ENCODE data around the gene MACO1.
A peak's percentile ranks its signal among the peaks of the same experiment; 100 is the strongest.
"Not testable (repeated sequence)": the region's sequence is repeated elsewhere in the genome, so short reads cannot be mapped to it uniquely, and the experiment has no call there.

The MACO1 gene

DNA sequence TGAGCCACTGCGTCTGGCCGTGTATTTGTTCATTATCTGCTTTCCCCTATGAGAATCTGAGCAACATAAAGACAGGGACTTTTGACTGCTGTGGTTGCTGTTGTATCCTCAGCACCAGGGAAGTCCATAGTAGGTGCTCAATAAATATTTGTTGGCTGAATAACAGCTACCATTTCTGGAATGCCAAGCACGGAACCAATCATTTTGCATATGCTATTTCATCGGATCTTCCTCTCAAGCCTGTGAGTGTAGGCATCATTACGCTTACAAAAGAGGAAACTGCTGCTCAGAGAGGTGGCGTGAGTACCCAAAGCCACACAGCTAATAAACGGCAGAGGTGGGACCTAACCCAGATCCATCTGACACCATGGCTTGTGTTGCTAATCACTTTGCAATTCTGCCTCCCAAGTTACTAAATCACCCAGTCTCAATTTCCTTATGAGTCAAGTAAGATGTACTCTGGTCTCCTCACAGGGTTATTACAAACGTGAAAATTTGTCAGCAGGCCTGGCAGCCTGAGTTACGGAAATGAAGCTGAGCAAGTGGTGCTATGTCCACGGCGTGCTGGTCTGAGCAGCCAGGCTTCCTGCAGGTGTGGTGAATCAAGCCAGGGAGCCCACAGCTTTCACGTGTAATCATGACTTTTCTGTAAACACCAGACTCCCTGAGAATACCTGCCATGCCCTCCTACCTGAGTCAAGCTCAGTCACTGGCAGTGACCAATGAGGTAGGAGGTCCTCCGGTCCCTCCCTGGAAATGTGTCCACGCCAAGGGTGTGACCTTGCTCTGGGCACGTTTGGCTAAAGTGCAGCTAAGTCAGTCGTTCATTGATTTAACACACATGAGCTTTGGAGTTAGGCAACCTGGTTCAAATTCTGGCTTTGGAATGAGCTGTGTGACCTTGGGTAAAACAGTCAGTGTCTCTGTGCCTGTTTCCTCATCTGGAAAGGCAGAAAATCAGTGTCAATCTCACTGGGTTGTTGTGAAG is 5.3 kb upstream of the MACO1 start:
- DNase-seq = peak; percentile 48

GRCh38 chr1:25427696-25428095 is 3.0 kb upstream of the MACO1 start:
- no peak for DNase-seq

DNA sequence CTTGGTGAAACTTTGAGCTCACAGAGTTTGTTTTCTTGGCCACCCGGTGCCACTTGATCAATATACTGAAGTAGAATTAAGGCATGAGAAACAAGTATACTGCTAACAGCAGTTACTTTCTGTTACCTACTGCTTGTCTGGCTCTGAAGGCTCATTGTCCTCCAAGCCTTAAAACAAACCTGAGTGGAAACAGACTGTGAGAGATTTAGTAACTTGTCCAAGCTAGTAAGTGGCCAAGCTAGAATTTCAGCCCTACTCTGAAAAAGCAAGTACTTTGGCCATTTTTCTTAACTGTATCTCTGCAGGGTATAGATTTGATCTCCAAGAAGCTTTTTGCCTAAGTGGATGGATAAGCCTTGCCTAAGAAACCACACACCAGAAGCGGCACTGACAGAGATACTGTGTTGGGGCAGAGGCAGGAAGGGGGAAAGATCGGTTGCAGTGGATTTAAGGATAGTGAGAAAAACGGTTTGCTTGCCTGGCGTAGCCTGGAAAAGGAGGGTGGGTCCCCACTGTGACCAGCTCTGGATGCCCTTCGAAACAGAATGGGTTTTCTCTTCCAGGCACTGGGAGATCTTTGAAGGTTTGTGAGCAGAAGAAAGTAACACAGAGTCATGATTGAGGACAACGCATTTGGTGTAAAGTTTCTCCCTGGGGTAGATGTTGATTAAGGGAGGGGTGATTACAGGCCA is 2.1 kb upstream of the MACO1 start:
- DNase-seq = no peak

- DNase-seq = no peak
These were observed 527 bp downstream of the MACO1 start for GRCh38 chr1:25430967-25431881.

- DNase-seq = no peak
These were observed 1.4 kb downstream of the MACO1 start for GRCh38 chr1:25431955-25432719.

DNA sequence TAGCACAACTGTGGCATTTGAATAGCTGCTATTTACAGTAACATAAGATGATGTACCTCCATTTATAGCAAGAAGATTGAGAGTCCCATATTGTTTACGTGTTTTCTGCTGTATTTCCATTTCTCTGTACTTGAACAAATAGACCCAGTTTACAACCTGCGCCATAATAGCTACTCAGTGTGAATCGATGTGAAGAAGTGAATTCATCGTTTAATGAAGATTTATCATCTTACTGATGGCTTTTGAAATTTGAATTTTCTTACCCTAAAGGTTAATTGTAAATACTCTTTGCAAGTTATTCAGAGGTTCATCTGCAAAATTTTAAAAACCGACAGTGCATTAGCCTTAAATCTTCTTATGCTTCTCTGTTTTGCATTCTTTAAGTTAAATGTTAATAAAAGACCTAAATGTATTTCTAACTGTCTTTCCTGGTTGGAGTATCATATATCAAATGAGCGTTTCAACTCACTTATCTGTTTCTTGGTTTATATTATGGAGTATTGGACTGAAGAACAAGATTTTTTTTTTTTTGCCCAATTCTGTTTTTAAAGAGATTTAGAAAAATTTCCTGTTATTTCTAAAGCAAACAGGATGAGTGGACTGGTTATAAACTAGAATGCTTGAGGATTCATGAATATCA is 2.2 kb downstream of the MACO1 start:
- no peak for DNase-seq

DNA sequence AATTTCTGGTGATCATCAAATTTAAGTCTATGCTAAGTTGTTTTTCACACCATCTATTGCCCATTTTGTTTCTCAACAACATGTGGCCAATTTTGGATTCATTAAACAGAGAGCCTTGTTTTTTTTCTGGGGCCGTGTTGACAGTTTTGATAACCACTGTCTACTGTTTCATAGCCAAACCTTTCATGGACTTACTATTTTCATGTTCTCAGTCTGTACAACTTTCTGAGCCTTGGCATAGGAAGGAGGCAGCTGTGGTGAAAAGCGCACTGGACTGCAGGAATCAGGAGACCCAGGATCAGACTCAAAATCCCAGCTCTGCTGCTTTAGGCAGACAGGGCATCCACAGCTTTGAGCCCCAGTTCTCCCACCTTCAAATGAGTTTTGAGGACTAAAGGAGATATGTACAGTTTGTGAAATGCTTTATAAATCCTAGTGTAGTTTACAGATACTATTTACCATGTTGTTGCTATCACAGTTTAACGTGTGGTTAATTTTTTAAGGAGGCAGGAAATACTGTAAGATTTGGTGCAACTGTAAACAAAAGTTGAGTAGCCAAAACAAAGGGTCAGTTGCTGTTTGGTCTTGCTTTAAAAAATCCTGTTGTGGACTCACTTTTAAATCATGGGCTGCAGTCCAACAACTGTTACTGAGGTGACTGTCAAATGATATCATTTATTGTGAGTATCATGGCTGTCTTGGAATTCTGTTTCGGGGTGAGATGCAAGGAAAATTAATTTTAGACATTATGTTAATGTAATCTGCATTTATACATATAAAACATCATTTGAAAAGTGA is 2.9 kb downstream of the MACO1 start:
- DNase-seq = no peak

- DNase-seq = no peak
These were observed 4.9 kb downstream of the MACO1 start for GRCh38 chr1:25435397-25436108.

GRCh38 chr1:25437672-25438071 is 7.0 kb downstream of the MACO1 start:
- DNase-seq = no peak

DNA sequence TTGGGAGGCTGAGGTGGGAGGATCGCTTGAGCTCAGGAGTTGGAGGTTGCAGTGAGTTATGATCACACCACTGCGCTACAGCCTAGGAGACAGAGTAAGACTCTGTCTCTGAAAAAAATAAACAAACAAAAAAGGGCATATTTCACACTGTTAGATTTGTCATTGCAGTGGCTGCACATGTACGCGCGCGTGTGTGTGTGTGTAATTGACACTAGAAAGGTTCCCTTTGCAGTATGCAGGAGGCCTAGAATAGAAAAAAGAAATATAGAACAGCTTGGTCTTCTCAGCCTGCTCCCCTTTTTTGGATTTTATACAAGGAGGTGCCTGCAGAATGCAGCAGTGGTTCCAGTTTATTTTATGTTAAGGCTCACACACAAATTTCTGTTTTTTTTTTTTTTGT is 8.6 kb downstream of the MACO1 start:
- DNase-seq = no peak

DNA sequence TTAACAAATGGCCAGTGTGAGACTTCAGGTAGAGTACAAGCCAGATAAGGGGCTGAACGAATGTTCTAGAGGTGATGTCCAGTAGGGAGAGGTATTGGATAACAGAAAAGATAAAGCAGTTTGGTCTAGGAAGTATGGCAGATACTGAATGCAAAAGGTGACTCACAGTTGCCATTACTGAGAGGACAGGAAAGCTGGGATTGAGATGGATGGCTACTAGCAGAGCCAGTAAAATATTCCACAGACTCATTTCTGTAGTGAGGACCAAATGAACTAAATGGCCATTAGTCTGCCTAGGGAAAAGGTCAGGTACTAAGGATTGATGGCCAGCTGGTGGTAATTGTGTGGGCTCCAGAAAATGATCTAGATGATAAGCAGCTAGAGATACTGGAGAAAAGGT is 11.5 kb downstream of the MACO1 start:
- peak; percentile 56 for DNase-seq

- DNase-seq = no peak
These were observed 12.5 kb downstream of the MACO1 start for GRCh38 chr1:25443030-25443699.

GRCh38 chr1:25444604-25445003 is 13.9 kb downstream of the MACO1 start:
- DNase-seq = not testable (repeated sequence)

DNA sequence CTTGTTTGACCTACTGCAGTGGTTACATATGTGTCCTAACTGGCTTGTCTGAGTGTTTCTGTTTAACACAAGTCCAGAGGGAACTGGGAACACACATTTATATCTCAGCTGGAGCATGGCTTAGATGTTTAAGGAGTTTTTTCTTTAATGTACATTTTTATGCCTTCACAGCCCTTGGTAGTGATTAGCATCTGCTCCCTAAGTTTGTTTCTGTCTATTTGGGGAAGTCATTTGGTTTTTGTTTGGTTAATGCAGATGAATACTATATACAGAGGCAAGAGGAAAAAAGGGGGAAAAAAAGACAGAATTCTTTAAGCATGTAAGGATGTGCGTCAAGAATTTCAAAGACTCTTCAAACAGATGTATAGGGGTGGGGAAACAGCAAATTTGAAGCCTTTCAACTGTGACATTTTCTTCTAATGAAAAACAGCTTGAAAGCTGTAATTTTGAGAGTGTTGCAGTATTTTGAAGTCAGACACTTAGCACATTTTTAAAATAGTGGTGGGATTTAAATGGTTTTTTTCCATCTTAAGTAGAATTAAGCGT is 15.4 kb downstream of the MACO1 start:
- peak; percentile 48 for DNase-seq

DNA sequence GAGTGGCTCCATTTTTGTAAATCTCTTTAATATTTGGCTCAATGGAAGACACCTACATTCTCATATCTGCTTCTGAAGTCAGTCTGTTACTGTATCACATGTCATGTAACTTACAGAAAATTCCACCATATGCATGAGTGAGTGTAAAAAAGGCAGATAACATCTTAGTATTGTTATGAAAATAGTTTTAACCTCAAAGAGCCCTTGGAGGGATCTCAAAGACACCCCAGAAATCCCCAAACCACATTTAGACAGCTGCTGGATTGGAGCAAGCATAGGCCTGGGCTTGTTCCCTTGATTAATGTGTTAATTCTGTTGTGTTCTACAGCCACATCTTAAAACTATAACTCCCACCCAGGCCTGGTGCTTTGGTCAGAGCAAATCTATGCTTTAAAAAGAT is 16.9 kb downstream of the MACO1 start:
- no peak for DNase-seq

DNA sequence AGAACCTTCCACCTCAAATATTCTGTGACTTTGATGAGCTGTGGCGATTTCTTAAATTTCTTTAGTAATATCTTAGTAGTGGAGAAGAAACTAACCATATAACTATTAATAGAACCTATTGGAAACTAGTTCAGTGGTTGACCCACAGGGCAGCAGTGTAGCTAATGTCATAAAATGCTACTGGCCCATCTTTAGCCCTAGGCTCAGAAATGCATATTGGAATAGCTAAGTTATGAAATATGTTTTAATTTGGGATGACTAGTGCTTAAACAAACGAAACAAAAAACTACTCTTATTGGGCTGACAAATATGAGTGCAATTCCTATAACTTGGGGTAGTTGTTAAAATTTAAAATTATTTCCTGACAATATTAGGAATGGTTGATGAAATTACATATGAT is 20.2 kb downstream of the MACO1 start:
- DNase-seq = no peak

- DNase-seq = no peak
These were observed 21.2 kb downstream of the MACO1 start for GRCh38 chr1:25451908-25452307.

- DNase-seq = no peak
These were observed 25.8 kb downstream of the MACO1 start for GRCh38 chr1:25456502-25456901.
